HG03175 (cell line): ENCODE data around the gene CTRB2.

Experiments used
- ATAC-seq: cut with Tn5 transposase; IDR thresholded peaks from one replicate; pipeline ENCODE4 v1.9.1; 2021; ENCODE audit warnings: mild to moderate bottlenecking, moderate library complexity; ENCODE audit not compliant: unreplicated experiment

Gene CTRB2

GRCh38 chr16:75206749-75207451, at the start of gene CTRB2:
Gene CTRB2, minus strand, starts transcription at chr16:75207161. Its CDS starts 20 bp downstream, at chr16:75207141.
- no peak for ATAC-seq

GRCh38 chr16:75256059-75256571, 49.2 kb upstream of the CTRB2 start:
- ATAC-seq, result no peak

DNA sequence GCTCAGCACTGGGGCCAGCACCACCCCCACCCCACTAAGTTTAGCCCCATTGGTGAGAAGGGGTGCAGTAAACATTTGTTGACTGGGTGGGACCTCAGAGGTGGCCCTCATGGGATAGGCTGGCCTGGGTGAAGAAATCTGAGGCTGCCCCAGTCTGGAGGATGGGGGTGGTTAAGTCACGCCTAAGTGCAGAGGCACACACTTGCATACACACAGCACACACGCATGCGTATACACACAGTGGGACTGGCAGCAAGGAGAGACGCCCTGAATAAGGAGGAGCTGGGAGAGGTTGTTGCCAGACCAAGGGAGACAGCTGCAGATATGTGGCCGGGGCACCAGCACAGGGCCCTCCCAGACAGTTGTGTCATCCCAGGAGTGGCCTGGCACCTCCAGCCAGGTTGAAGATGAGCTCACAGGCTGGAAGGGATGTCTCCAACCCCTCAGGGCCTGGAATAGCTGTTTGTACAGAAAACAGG, 47.4 kb upstream of the CTRB2 start:
- no peak for ATAC-seq

- no peak for ATAC-seq
These were observed 46.3 kb upstream of the CTRB2 start for GRCh38 chr16:75252946-75253911.

DNA sequence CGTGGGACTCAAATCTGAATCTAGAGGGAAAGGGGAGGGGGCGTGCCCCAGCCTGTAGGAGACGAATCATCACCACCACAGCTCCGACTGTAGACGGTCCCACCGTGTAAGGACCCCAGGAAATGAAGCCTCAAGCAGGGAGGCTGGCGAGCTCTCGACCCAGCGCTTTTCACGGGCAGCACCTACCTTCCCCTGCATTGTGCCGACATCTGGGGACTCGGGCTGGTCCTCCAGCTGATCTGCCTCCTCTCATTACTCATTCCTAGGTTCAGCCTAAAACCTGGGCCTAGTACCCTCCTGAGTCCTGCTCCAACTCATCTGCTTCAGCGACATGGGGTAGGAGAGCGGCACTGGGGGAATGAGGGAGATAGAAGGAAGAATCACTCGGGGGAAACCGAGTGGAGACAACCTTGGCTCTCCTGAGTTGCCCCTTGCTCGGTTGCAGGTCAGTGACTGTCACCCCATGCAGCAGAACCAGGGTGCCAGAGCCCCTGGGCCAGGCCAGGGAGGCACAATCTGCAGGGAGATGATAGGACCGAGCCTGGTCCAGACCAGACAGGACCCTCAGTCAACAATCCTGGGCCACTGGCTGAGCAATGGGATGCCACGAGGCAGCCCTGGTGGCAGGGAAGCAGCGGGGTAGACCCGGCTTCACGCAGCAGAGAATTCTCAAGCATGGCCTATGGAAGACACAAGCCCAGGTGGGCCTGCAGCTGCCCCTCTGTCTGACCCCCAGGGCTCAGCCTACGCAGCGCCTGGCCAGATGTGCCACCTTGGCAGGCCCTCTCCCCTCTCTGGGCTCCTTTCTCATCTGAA, 45.3 kb upstream of the CTRB2 start:
- no peak for ATAC-seq

DNA sequence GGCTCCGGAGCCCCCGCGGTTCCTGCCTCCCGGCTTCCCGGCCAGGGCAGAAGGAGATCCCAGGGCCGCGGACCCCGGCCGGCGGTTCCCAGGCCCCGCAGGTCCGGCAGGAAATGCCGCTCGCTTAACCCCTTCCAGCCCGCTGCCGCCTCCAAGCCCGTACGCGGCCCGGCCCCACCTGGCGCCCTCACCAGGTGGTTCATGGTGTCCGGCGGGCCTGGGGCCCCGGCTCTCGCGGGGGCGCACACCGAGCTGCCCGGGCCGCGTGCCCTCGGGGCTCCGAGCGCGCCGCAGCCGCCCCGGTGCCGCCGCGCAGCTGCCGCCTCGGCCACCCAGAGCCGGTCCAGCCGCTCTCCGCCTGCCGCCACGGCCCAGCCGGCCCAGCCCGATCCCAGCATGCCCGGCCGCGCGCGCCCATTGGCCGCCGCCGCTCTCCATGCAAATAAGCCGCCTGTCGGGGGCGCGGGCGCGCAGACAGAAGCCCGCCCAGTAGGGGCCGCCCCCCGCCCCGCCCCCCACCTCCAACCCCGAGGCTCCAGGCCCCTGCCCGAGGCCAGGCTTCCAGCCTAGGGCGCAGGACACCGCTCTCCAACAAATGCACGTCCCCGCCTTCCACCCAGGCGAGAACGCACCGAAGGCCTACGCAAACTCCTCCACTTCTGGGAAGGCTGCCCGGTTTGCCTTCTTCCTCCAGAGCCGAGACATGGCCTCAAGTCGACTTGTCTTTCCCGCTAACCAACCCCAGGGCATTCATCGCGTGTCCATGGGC, 44.5 kb upstream of the CTRB2 start, which contains the start of gene BCAR1:
TSS of gene BCAR1 (minus strand) at position 345 of the 769 bp plus-strand sequence. CDS start at position 203, 142 bp downstream.
- peak; percentile 71 for ATAC-seq

DNA sequence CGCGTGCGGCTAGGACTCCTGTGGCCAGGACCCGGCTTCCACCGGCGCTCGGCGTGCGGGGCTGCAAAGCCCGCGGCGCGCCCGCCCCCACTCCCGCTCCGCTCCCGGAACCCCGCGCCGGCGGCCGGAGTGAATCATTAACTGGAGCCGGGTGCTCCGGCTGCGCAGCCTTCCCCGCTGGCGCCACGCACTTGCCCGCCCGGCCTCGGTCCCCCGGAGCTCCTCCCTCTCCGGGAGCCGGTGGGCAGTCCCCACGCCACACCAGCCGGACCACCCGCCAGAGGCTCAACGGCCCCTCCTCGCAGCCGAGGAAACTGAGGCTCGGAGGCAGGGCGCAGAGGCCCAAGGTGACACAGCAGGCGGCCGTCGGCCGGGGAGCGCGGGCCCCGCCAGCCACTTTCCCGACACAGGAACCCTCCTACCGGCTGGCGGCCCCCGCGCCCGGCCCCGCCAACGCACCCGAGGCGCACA, 43.9 kb upstream of the CTRB2 start:
- peak; percentile 49 for ATAC-seq

DNA sequence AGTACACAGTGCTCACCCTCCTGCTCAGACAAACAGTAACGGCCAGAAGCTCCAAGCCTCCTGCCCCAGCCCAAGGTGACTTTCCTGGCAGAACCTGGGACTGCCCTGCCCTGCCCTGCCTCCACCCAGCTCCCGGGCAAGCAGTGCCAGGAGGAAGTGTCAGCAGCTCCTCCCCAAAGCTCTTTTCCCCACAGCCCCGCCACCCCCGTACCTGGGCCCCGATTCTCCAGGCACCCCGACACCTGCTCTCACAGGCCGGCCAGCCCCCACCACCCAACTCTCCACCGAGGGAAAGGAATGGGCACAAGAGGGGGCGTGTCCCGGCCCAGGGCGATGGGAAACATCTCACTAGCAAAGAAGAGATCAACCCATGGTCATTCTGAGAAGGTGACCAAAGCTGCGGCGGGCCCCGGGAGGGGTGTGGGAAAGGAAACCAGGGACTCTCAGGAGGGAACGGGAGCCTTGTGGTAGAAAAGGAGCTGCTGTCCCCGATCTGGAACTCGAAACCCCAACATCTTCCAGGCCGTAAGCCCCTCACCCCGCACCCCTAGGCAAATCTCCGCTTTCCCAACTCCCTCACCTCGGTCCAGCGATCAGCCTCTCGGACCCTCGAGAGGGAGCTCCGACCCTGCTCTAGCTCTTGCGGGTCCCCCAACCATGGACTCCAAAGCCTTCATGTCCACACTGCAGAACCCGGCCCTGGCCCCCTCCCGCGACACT, 43.3 kb upstream of the CTRB2 start:
- no peak for ATAC-seq

DNA sequence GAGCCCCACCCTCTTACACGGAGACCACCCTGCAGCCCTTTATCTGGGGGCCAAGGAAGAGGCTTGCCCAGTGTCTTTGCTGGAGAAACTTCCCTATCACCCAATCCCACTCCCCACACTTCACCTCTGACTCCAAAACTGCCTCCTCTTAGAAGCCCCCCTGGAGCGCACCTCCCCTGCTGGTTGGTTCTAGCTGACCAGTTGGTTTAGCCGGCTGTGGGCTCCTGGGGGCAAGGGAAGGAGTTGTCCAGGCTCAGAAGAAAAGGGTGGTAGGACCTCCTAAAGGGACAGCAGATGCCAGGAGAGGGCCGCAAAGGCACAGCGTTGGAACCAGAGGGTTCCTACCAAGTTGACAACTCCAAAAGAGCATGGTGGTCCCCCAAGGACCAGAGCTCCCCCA, 42.5 kb upstream of the CTRB2 start:
- no peak for ATAC-seq

- ATAC-seq, result no peak
These were observed 41.8 kb upstream of the CTRB2 start for GRCh38 chr16:75248536-75249380.

- no peak for ATAC-seq
These were observed 41.2 kb upstream of the CTRB2 start for GRCh38 chr16:75248142-75248535.

- ATAC-seq, result no peak
These were observed 40.3 kb upstream of the CTRB2 start for GRCh38 chr16:75247249-75247648.

DNA sequence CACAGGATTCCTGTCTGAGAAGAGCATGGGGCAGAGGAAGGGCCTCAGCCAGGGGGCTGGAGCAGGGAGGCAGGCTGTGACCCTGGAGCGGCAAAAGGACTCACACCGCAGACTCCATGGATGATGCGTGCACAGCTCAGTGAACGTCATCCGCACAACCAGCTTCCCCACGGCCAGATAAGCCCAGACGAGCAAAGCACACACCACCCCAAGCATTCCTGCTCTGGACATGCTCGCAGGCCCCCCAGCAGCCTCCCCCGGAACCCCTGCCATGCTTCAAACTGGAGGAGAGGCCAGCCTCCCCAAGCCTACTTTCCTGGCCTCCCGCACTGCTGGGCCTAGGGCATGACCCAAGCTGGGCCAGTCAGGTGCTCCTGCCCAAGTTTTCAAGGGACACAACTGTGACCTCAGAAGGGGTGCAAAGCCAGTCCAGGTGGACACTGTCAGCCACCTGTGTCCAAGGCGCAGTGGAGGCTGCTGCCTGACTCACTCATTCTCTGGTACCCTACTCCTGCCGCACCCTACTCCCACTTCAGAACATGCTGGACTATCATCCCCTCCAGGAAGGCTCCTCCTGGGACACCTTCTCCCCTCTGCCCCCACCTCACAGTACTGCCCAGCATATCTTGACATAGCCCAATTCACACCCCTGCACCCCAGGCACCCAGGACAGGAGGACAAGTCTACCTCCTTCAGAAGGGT, 39.7 kb upstream of the CTRB2 start:
- no peak for ATAC-seq

DNA sequence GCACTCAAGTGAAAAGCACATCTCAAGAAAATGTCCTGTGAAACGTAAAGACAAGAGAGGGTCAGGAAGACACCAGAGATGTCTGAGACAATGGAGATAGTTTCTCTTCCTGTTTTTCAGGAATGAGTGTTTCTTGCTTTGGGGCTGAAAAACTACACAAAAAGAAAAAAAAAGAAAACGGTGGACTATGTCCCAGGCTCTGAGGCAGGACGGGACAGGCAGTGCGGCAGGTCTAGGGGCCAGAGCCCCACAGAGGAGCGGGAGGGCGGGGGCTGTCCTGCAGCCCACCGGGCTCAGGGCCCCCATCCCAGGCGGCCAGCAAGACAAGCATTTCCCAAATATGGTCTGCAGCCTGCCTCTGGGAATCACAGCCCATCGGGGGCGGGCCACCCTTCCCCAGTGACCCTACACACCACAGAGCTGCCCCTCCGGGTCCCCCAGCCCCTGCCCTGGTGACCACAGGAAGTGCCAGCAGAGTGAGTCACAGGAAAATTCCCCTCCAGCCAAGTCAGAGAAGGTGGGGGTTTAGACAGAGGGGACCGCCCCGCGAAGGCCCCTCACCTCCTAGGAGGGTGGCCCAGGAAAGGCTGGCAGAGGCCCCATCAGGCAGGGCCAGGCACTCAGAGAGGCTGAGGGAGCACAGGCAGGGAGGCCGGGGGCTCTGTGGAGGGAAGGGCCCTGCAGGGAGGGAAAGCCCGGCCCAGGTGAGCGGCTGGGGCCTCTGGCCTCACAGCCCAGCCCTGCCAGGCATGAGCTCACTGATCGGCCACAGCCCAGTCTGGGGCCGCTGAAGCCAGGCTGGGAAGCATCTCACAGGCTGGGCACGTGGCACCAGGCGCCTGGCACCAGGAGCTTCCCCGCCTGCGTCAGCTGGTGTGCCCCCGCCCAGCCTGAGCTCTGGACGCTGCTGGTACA, 38.1 kb upstream of the CTRB2 start:
- ATAC-seq, result no peak

- ATAC-seq, result no peak
These were observed 37.4 kb upstream of the CTRB2 start for GRCh38 chr16:75244225-75244809.

GRCh38 chr16:75243667-75244224, 36.8 kb upstream of the CTRB2 start:
- no peak for ATAC-seq
